Posterior cingulate gyrus (tissue), 11 donors: ENCODE measurements around the gene ACTL8.

Source experiments
- DNase-seq, 10 donors: peaks; one replicate each; pipeline versions ENCODE4 v3.0.0 to v3.0.0-alpha.2; 2020 to 2021; ENCODE audit warnings: mixed read lengths in 3 of 10
- intact Hi-C: fragments of 100-400 bp; cut with DNase I; formaldehyde crosslinking; loops from one replicate; pipeline ENCODE4 v1.15.1; 2023

The ACTL8 gene

DNA sequence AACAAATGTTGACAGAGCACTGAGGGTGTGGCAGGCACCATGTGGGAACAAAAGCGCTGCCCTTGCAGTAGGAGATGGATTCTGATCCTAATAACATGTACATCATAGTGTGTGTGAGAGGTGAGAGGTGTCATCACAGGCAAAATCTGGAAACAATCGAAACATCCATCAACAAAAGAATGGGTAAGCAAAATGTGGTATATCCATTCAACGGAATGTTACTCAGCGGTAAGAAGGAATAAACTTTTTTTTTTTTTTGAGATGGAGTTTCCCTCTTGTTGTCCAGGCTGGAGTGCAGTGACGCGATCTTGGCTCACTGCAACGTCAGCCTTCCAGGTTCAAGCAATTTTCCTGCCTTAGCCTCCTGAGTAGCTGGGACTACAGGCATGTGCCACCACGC is 112.3 kb downstream of the ACTL8 start:
- DNase-seq: no peak

DNA sequence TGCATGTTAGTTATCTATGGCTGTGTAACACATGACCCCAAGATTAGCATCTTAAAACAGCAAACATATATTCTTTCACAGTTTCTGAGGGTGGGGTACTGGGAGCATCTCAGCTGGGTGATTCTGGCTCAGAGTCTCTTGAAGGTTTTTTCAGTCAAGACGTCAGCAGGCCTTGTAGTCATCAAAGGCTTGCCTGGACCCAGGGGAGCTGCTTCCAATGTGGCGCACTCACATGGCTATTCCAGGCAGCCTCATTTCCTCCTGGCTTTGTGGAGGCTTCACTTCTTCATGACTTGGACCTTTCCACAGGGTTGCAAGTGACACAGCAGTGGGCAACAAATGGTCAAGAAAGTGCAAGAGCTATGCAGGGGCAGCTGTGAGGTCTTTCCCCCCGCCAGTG is 114.7 kb downstream of the ACTL8 start:
- intact Hi-C loops: no loop called here
- DNase-seq: peak in 1 of 10 donors; percentile 52

More for the DNA sequence above, 112.3 kb downstream of the ACTL8 start:
- intact Hi-C loops: no loop called here

DNA sequence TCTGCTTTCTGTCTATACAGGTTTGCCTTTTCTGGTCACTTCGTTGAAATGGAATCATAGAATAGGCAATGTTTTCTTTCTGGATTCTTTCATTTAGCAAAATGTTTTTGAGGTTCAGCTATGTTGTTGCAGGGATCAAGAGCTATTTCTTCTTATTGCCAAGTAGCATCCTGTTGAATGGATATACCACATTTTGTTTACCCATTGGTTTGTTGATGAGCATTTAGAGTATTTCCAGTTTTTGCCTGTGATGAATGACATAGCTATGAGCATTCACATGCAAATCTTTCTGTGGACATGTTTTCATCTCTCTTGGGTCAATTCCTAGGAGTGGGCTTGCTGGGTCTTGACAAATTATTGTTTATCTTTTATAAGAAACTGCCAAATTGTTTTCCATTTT is 115.5 kb downstream of the ACTL8 start:
- intact Hi-C loops: no loop called here
- DNase-seq: no peak

DNA sequence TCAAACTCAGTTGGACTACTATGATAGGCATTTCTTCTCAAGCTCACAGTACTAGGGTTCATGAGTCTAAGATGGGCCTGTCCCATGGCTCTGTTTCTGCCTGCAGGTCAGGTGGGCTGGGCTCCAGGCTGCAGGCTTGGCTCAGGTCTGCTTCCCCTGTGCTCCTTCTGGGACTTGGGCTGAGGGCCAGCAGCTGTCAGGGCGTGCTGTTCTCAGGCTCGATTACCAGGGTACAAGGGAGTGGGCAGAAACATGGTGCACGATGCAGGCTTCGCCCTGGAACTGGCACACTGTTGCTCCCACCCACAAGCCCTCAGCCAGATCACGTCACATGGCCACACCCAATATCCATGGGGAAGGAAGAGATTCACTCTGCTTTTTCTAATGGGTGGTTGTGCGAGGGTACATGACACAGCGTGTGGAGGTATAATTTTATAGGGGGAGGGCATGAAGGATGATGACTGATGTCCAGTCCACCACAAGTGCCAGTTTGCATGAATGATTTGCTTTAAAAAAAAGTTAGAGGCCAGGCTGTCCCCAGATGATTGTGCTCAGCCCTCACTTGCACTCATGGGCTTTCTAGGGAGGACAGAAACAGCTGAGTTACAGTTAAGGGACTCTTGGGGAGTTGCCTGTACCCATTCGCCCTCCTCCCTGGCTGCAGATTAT is 118.0 kb downstream of the ACTL8 start:
- peak in 1 of 10 donors; percentile 36 for DNase-seq
- intact Hi-C loops: no loop called here

DNA sequence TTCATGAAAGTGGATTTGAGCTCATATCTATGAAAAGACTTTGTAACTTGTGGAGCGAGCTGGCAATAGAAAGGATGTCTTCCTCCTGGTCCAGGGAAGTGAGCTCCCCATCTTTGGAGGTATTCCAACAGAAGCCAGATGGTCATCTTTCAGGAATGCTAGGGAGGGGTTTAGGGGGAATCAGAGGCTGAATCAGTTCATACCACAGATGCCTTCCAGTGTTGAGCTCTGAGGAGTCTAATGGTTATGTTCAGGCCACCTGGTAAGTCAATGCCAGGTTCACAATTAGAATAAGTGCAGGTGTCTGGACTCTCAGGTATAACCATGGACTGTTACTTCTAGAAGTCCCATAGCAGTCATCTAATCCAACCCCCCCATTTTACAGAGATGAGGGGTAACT is 119.1 kb downstream of the ACTL8 start:
- no peak for DNase-seq

DNA sequence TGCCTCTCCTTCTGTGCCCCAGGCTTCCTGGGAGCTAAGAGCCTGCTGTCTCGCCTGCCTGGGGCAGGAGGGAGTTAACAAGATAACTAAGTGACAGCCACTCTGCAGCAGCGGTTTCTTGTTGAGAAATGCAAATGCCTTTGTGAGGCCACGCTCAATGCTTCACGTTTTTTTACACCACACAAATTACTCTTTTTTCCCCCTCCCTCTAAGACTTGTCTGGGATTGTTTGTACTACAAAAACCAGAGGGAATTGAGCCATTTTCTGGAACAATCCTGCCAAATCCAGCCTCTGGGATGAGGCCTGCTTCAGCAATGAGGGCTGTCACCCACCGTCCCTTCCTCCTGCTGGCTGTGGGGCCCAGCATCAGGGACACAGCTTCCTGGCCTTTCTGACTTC is 119.6 kb downstream of the ACTL8 start:
- no peak for DNase-seq
- intact Hi-C loops: no loop called here

More for the DNA sequence above, 119.1 kb downstream of the ACTL8 start:
- intact Hi-C loops: no loop called here

DNA sequence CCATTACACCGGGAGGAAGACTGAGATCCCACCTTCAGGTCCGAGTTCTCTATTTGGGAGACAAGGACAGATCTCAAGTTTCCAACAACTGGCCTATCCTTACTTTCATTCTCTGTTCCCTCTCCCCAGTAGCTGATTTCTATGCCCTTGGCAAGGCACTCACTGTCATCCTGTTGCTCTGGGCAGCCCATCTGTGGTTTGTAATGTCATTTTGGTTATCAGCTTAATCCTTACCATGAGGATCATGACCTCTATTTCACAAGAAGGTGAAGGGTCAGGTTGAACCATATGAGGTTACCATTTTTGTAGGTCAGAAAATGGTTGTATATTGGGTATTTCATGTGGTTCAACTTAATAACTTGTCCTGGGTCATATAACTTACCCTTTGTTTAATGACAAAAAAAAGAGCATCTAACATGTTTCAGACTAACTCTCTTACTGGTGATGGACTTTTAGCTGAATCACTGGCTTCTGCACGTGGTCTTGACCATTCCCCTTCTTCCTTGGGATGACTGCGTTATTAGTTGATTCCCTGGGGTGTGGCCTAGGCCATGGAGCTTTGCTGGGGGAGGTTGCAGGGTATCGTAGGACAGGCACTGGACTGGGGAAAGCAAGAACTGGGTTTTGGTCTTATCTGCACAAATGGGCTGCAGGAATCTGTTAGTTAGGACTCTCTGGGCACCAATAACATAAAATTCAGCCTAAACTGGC is 120.2 kb downstream of the ACTL8 start:
- no peak for DNase-seq
- intact Hi-C loops: no loop called here

DNA sequence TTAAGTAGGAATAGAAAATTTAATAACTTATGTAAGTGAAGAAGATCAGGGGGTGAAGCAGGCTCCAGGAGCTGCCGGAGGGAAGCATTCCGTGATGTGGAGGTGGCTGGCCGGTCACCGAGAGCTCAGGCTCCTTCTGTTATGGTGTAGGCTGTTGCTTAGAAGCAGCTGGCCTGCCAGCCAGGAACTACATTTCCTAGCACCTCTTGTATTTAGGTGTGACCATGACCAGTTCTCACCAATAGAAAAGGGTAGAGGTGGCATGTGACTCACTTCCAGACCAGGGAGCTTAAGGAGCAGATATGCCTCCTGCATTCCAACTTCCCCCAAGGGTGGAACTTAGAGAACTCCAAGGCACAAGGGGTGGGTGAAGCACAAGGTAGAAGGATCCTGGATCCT is 120.7 kb downstream of the ACTL8 start:
- intact Hi-C loops: no loop called here
- no peak for DNase-seq
